A673 (cell line): ENCODE data around the gene PTRH1. TPM values are rescaled to one million over a fixed set of nuclear protein-coding genes. Genes with fewer than 3 reads are reported as not detected.

Experiments used
- BruUV-seq: library from RNA; stranded (reverse); fragments of 400-500 nt; replicated peaks from 2 replicates; lab custom pipeline; 2021; lab: Mats Ljungman, UMichigan
- CTCF ChIA-PET: fragments of 300-600 bp; sonication (Branson Sonifier 250); formaldehyde crosslinking; loops from one replicate; lab custom pipeline; 2022; ENCODE audit warnings: antibody characterized with exemption; lab: Charles Lee
- POLR2A ChIA-PET: fragments of 300-600 bp; sonication (Branson Sonifier 250); formaldehyde crosslinking; loops from one replicate; lab custom pipeline; 2022; ENCODE audit warnings: antibody characterized with exemption; ENCODE audit not compliant: low non-redundant PET; lab: Charles Lee
- DNase-seq: peaks from one replicate; pipeline ENCODE4 v3.0.0-alpha.2; 2015; ENCODE audit warnings: low spot score
- H3K27ac ChIP-seq: fragments of 200-600 bp; sonication (generic); 2 replicates; pipeline ENCODE4 v1.5.1; 2016; ENCODE audit warnings: mixed run types, low read depth, mild to moderate bottlenecking, mixed read lengths, antibody characterized with exemption, low read length; ENCODE audit not compliant: poor library complexity, severe bottlenecking
- H3K27me3 ChIP-seq: fragments of 200-600 bp; sonication (generic); replicated peaks from 2 replicates; pipeline ENCODE4 v1.6.1; 2017; ENCODE audit warnings: mixed run types, low read depth, mild to moderate bottlenecking, mixed read lengths, antibody characterized with exemption, low read length; ENCODE audit not compliant: insufficient read depth, poor library complexity
- H3K36me3 ChIP-seq: fragments of 200-600 bp; sonication (generic); 2 replicates; pipeline ENCODE4 v1.6.1; 2016; ENCODE audit warnings: mixed run types, mild to moderate bottlenecking, mixed read lengths, antibody characterized with exemption, low read length; ENCODE audit not compliant: insufficient read depth, poor library complexity, severe bottlenecking
- H3K4me1 ChIP-seq: fragments of 200-600 bp; sonication (generic); 2 replicates; pipeline ENCODE4 v1.6.1; 2017; ENCODE audit warnings: mixed run types, mild to moderate bottlenecking, mixed read lengths, antibody characterized with exemption, low read length; ENCODE audit not compliant: insufficient read depth, poor library complexity, severe bottlenecking
- H3K4me3 ChIP-seq: fragments of 200-600 bp; sonication (generic); 2 replicates; pipeline ENCODE4 v1.5.1; 2016; ENCODE audit warnings: low read depth, mixed run types, mild to moderate bottlenecking, mixed read lengths, low read length; ENCODE audit not compliant: poor library complexity, severe bottlenecking
- H3K9me3 ChIP-seq: fragments of 200-600 bp; sonication (generic); 2 replicates; pipeline ENCODE4 v1.6.1; 2016; ENCODE audit warnings: mixed run types, low read depth, mild to moderate bottlenecking, mixed read lengths, antibody characterized with exemption, low read length; ENCODE audit not compliant: poor library complexity, severe bottlenecking
- CTCF ChIP-seq: fragments of 300-800, 200-600 bp; sonication (generic); conservative IDR thresholded peaks from 2 replicates; pipeline ENCODE4 v1.5.1; 2017; ENCODE audit warnings: low read depth, mild to moderate bottlenecking, antibody characterized with exemption, low read length, moderate library complexity, mixed read lengths
- EZH2 ChIP-seq: fragments of 200-600 bp; sonication (generic); IDR thresholded peaks from 2 replicates; pipeline ENCODE4 v1.6.1; 2017; ENCODE audit warnings: borderline replicate concordance, low read depth, mild to moderate bottlenecking, mixed read lengths, antibody characterized with exemption, low read length; ENCODE audit not compliant: poor library complexity, severe bottlenecking
- intact Hi-C: fragments of 100-400 bp; cut with micrococcal nuclease; formaldehyde crosslinking; loops from one replicate; pipeline ENCODE4 v1.10.0; 2022; ENCODE audit not compliant: unreplicated experiment
- total RNA-seq: library from RNA; stranded (reverse); gene quantifications from 2 replicates; pipeline ENCODE4 v1.2.3, GENCODE V29; 2021

Gene PTRH1
- total RNA-seq, 1 experiment from 2014 or later, result 9.3 TPM

- no peak for TF ChIP-seq EZH2
- no peak for TF ChIP-seq CTCF
- intact Hi-C loops, result no loop called here
- no peak for DNase-seq
- ChIA-PET CTCF (no interaction called here), POLR2A (no interaction called here)
- no peaks in the 10 kb centered on the region for H3K36me3 ChIP-seq
- BruUV-seq, result no TSS peak
- H3K27ac ChIP-seq, result no peak overlapping the region
- H3K27me3 ChIP-seq, result no peaks in the 10 kb centered on the region
- no peaks in the 10 kb centered on the region for H3K4me1 ChIP-seq
- no peaks in the 10 kb centered on the region for H3K9me3 ChIP-seq
- no peak overlapping the region for H3K4me3 ChIP-seq
Observed at GRCh38 chr9:127710204-127710783, 5.2 kb downstream of the PTRH1 start.

GRCh38 chr9:127708952-127709587 is 6.4 kb downstream of the PTRH1 start:
- Histone ChIP-seq H3K9me3 (no peaks in the 10 kb centered on the region), H3K27me3 (no peaks in the 10 kb centered on the region), H3K36me3 (no peaks in the 10 kb centered on the region), H3K4me3 (no peak overlapping the region), H3K27ac (no peak overlapping the region), H3K4me1 (no peaks in the 10 kb centered on the region)
- no TSS peak for BruUV-seq
- DNase-seq, result no peak
- POLR2A ChIA-PET, result interaction anchor here (0.6 kb wide), 1 partner anchor 688 kb away, joined by 7 read pairs; no protein-coding TSS in a partner anchor
- CTCF ChIA-PET, result no interaction called here
- TF ChIP-seq CTCF (no peak), EZH2 (no peak)
- intact Hi-C loops, result no loop called here

GRCh38 chr9:127707766-127708165 is 7.7 kb downstream of the PTRH1 start:
- Histone ChIP-seq H3K9me3 (no peaks in the 10 kb centered on the region), H3K27me3 (no peaks in the 10 kb centered on the region), H3K36me3 (no peaks in the 10 kb centered on the region), H3K4me1 (no peaks in the 10 kb centered on the region), H3K27ac (no peak overlapping the region), H3K4me3 (no peak overlapping the region)
- POLR2A ChIA-PET, result no interaction called here
- CTCF ChIA-PET, result no interaction called here
- DNase-seq, result no peak
- no TSS peak for BruUV-seq
- TF ChIP-seq EZH2, result no peak
- TF ChIP-seq CTCF, result no peak
- intact Hi-C loops, result no loop called here
